CD1c-positive myeloid dendritic cell (primary cell): ENCODE data around the gene ATG7.
"Not testable (repeated sequence)": the region's sequence is repeated elsewhere in the genome, so short reads cannot be mapped to it uniquely, and the experiment has no call there.

Source experiments
- DNase-seq: peaks from one replicate; pipeline ENCODE4 v3.0.0-alpha.2; 2016; ENCODE audit errors: extremely low spot score

Gene ATG7

GRCh38 chr3:11290743-11291680, 18.8 kb downstream of the ATG7 start:
- DNase-seq: peak; percentile 62

DNA sequence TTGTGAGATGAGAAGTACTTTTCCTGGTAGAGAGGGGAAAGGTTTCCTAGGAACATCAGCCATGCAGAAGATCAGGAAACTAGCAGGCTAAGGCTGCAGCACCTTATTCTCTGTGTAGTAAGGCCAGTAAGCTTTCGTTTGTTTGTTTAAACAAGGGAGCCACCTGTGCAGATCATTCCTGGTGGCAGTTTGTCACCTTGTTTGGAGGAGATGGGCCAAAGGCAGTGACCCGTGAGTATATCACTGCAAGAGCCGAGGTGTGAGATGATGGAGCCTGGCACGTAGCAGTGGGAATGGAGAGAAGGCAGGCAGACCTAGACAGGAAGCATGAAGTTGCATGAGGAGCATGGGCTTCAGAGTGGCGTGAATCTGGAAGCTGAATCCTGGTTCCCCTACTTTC, 19.6 kb downstream of the ATG7 start:
- no peak for DNase-seq

- DNase-seq: no peak
These were observed 24.9 kb downstream of the ATG7 start for GRCh38 chr3:11297126-11297525.

GRCh38 chr3:11300970-11301369, 28.8 kb downstream of the ATG7 start:
- no peak for DNase-seq

DNA sequence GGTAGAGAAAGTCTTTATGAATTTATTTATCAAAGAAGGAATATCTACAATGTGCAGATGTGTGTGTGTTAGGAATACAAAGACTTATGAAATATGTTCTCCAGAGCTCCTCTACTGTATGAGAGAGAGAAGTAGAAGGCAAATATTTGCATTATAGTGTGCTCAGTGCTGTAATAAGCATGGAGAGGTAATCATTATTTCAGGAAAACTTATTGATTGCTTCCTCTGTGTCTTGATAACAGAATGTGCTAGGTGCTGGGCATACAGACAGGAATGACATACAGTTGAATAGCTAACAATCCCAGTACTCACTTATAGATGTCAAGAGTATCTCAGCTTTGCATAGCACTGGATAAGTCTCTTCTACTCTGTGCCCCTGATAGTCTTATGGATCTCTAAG, 30.2 kb downstream of the ATG7 start:
- DNase-seq: no peak

DNA sequence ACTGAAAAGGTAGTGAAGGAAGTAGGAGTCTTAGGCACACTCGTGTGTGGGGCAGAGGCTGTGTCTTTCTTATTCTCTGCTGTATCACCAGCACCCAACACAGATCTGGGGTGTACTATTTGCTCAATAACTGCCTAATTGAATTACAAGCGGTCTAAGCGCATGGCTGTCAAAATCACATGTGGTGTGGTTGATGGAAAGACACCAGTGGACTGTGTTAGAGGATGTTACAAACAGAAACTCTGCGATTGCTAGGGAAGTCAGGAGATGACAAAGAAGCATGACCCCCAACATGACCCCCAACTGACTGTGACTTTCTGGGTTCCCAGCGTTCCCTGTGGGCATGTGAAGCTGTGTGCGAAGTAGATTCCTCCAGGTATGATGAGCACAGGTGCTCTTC, 32.0 kb downstream of the ATG7 start:
- peak; percentile 50 for DNase-seq

- DNase-seq: no peak
These were observed 33.3 kb downstream of the ATG7 start for GRCh38 chr3:11305509-11305908.

GRCh38 chr3:11306817-11307589, 34.8 kb downstream of the ATG7 start:
- DNase-seq: peak; percentile 25

DNA sequence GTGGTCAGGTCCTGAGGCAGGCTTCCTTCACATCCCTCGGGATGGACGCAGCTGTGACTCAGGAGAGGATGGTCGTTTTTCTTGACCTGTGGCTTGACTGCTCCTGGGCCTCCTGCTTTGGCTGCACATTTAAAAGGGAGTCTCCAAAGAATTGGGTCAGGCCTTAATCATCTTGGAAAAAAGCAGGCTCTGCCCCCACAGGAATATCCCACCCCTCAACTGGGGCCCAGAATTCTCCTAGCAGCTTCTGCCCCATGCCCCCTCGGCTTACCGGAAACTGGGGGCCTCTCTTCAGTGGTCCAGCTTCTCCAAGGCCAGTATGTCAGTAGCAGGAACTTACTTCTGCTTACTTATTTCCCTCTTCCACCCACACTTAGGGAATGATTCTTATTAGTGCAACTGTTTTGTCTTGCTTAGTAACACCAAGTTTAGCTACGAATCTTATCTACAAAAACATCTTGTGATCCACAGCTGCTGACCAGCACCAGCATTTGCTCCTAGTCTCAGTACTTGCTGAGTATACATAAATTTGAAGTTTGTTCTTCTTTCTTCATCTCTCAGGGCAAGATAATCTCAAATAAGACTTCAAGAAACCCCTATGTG, 35.7 kb downstream of the ATG7 start:
- peak; percentile 87 for DNase-seq

- no peak for DNase-seq
These were observed 38.1 kb downstream of the ATG7 start for GRCh38 chr3:11310258-11310657.

GRCh38 chr3:11312166-11312565, 40.0 kb downstream of the ATG7 start:
- no peak for DNase-seq

GRCh38 chr3:11317300-11317699, 45.1 kb downstream of the ATG7 start:
- no peak for DNase-seq

DNA sequence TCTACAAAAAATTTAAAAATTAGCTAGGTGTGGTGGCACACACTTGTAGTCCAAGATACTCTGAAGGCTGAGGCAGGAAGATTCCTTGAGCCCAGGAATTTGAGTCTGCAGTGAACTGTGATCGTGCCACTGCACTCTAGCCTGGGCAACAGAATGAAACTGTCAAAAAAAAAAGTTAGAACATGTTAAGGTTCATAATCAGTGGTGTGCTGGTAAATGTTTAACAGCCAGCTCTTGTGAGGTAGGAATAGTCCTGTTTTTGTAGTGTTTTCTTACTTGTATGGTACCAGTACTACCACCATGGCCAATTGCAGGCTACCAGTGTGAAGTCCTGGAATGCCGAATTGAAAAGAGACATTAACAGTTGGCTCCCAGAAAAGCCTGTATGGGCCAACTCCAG, 50.7 kb downstream of the ATG7 start:
- no peak for DNase-seq

- DNase-seq: no peak
These were observed 51.6 kb downstream of the ATG7 start for GRCh38 chr3:11323813-11324212.

GRCh38 chr3:11327619-11328018, 55.4 kb downstream of the ATG7 start:
- DNase-seq: no peak

DNA sequence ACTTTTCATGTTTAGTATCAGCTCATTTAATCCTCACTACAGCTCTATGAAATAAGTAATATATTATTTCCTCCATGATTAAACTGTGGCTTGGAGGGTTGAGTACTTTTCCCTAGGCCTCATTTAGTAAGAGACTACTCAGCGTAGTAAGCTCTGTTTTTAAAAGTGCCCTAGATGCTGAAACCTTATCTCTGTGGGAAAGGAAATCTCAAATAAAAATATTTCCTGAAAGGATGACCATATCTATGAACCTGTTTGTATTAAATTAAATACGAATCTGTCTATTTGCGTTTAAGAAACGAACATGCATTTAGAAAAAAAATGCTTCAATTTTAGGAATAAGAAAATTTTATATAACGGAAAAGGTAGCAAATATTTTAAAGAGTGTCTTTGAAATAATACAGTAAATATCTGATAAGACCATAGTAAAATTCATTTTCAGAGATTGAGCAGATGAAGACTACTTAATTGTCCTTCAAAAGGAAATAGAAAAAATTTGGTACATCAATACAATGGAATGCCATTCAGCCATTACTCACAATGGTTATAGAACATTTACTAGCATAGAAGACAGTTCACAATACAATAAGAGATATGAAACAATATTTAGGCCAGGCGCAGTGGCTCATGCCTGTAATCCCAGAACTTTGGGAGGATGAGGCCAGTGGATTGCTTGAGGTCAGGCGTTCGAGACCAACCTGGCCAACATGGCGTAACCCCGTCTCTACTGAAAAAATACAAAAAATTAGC, 56.2 kb downstream of the ATG7 start:
- DNase-seq: no peak

DNA sequence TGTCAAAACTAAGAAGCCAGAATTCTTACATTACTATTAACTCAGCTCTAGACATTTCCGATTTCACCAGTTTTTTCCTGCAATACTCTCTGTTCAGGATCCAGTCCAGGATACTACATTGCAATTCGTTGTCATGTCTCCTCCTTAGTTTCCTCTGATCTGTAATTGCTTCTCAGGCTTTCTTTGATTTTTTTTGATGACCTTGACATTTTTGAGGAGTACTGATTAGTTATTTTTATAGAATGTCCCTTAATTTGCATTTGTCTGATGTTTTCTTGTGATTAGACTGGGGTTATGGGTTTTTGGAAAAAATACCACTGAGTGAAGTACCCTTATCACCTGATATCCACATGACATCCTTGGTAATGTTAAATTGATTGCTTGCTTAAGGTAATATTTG, 57.6 kb downstream of the ATG7 start:
- no peak for DNase-seq

DNA sequence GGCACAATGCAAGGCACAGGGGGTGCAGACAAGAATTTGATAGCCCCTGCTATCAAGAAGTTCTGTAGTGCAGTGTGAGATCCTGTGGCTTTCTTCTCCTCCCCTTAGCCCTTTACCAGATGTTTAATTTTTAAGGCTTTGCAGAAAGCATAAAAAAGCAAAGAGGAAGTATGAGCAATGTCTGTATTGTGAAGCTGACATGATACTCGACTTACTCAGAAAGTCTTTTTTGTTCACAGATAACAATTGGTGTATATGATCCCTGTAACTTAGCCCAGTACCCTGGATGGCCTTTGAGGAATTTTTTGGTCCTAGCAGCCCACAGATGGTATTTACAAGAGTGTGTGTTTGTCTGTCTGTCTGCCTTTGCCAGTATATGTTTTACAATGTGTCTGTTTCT, 58.9 kb downstream of the ATG7 start:
- DNase-seq: no peak

DNA sequence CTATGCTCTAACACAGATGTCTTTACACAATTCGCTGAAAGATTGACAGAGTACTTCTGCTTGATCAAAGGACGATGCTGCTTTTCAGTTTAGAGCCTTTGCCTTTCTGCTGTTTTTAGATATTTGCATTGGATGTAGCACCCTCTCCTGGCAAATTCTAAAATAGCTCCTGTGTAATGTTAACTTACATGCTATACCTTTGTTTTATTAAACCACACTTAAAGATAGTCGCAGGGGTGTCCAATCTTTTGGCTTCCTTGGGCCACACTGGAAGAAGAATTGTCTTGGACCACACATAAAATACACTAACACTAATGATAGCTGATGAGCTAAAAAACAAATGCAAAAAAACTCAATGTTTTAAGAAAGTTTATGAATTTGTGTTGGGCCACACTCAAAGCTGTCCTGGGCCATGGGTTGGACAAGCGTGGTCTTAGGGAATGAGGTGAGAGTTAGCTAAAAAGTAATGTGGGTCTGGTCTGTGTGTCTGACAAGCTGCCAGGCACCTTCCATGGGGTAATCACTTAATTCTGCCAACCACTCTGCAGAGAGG, 62.9 kb downstream of the ATG7 start:
- peak; percentile 67 for DNase-seq

GRCh38 chr3:11339541-11339940, 67.3 kb downstream of the ATG7 start:
- no peak for DNase-seq

DNA sequence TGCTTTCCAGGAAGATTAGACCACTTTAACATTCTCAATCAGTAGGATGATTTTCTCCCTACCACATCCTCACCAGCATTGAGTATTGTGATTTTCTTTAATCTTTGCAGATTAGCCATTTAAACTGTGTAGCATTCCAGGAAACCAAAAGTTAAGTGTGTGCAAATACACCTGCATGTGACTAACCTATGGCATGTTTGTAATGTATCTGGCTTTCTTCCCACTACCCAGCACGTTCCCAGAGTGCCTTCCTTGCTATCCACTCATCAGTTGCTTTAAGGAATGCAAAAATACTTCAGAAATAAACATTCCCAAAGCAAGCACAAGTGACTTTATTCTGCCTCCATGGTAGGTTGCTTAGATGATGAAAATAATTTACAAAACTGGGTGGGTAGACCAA, 74.2 kb downstream of the ATG7 start:
- DNase-seq: no peak

DNA sequence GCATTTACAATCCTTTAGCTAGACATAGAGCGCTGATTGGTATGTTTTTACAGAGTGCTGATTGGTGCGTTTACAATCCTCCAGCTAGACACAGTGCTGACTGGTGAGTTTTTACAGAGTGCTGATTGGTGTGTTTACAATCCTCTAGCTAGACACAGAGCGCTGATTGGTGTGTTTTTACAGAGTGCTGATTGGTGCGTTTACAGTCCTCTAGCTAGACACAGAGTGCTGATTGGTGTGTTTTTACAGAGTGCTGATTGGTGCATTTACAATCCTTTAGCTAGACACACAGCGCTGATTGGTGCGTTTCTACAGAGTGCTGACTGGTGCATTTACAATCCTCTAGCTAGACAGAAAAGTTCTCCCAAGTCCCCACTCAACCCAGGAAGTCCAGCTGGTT, 76.7 kb downstream of the ATG7 start:
- DNase-seq: not testable (repeated sequence)
